Raji (cell line): Measurements from ENCODE around the gene CLEC3A.

Source experiments
- POLR2A ChIP-seq: IDR thresholded peaks from 2 replicates; pipeline ENCODE4 v1.6.1; 2011; ENCODE audit warnings: low read depth, low read length, control low read depth; ENCODE audit not compliant: insufficient read depth

CLEC3A gene

DNA sequence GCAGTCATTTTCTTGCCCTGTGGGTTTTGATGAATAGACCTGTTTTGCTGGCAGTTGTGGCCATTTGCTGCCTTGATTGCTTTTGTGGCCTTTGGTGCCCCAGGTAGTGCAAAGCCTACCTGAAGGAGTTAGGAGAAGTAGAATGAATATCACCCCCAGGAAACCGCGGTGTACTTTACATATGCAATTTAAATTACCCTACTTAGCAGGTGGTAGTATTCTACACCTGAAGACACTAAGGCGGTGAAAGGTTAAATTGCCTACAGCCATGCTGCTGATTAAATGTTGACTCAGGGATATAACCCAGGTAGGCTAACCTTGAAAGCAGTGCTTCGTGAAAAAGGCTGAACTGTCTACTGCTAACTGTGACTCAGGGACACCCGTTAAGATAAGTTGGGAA, 49.9 kb downstream of the CLEC3A start:
- TF ChIP-seq POLR2A, result no peak

DNA sequence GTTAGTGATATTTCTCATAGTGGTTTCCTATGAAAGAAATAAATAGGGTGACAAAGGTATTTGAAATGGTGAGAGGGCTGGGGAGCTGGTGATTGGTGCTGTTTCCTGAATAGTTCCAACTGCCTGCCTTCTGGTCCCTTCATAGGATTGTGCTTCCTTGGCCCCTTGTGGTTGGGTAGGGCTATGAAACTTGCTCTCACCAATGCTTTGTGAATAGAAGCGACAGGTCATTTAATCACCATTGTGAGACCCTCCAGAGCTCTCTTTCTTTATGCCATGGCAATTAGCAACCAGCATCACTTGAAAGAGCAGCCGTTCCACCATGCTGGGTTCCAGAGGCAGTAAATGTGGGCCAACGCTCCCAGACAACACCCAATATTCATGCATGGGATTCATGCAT, 53.5 kb downstream of the CLEC3A start:
- TF ChIP-seq POLR2A, result no peak

DNA sequence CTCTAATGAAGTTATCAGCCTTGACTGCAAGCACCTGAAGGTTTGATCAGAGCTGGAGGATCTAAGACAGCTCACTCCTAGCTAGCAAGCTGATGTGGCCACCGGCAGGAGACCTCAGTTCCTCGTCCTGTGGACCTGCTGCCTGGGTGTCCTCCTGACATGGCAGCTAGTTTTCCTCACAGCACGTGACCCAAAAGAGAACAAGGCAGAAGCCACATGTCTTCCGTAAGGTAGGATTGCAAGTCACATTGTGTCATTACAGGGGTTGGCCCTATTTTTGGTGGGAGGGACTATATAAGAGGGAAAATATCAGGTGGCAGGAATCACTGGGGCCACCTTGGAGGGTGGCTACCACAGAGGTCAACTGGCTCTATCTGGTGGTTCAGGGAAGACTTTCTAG, 59.0 kb downstream of the CLEC3A start:
- no peak for TF ChIP-seq POLR2A
